Natural killer cell (primary cell): Measurements from ENCODE around the gene MDFIC2. TPM values are rescaled to one million over a fixed set of nuclear protein-coding genes. Genes with fewer than 3 reads are reported as not detected.

Experiments used
- ATAC-seq, 3 donors: fragments of 150-1000 bp in 2 of 3; fragments of 200-7000 bp in 1 of 3; cut with Tn5 transposase; 1 replicate in 1 of 3; 2 replicates in 2 of 3; pipeline ENCODE4 v1.10.0; 2021; ENCODE audit warnings: mild to moderate bottlenecking in 2 of 3, moderate library complexity in 2 of 3
- DNase-seq, 2 donors: peaks; one replicate each; pipeline versions ENCODE4 v3.0.0 to v3.0.0-alpha.2; 2013 to 2021; ENCODE audit warnings: mixed read lengths in 1 of 2
- H3K27ac ChIP-seq: one replicate; pipeline ENCODE4 v1.5.1; 2013; ENCODE audit warnings: mild to moderate bottlenecking, low read length
- H3K27me3 ChIP-seq: one replicate; pipeline ENCODE4 v1.6.1; 2013; ENCODE audit warnings: low read length; ENCODE audit not compliant: control insufficient read depth, insufficient read depth
- H3K36me3 ChIP-seq: one replicate; pipeline ENCODE4 v1.6.1; 2013; ENCODE audit warnings: low read length; ENCODE audit not compliant: control insufficient read depth, insufficient read depth
- H3K4me1 ChIP-seq: one replicate; pipeline ENCODE4 v1.6.1; 2013; ENCODE audit warnings: low read length; ENCODE audit not compliant: control insufficient read depth, insufficient read depth
- H3K4me3 ChIP-seq: one replicate; pipeline ENCODE4 v1.5.1; 2013; ENCODE audit warnings: low read length
- H3K9me3 ChIP-seq: one replicate; pipeline ENCODE4 v1.6.1; 2013; ENCODE audit warnings: low read length; ENCODE audit not compliant: control insufficient read depth, insufficient read depth
- H3K27ac Mint-ChIP-seq, 2 donors: one replicate each; pipeline ENCODE4 v1.8.0; 2022; ENCODE audit warnings: mild to moderate bottlenecking in 2 of 2, mixed read lengths in 2 of 2, moderate library complexity in 1 of 2
- H3K27me3 Mint-ChIP-seq, 2 donors: one replicate each; pipeline ENCODE4 v1.8.0; 2022; ENCODE audit warnings: low read depth in 2 of 2, mixed read lengths in 2 of 2
- H3K36me3 Mint-ChIP-seq: one replicate; pipeline ENCODE4 v1.8.0; 2022; ENCODE audit warnings: mixed read lengths
- H3K4me1 Mint-ChIP-seq, 2 donors: one replicate each; pipeline ENCODE4 v1.8.0; 2022; ENCODE audit warnings: mixed read lengths in 2 of 2
- H3K4me3 Mint-ChIP-seq: one replicate; pipeline ENCODE4 v1.8.0; 2022; ENCODE audit warnings: mild to moderate bottlenecking, moderate library complexity, mixed read lengths
- H3K9me3 Mint-ChIP-seq, 2 donors: one replicate each; pipeline ENCODE4 v1.8.0; 2022; ENCODE audit warnings: mixed read lengths in 2 of 2
- CTCF ChIP-seq: fragments of 200-600 bp; IDR thresholded peaks from one replicate; pipeline ENCODE4 v1.8.0; 2022; ENCODE audit warnings: antibody characterized with exemption
- WGBS: methylation state at CpG from one replicate; pipeline ENCODE4 v1.1.7; 2013; ENCODE audit warnings: missing lambda C conversion rate; ENCODE audit not compliant: insufficient coverage; 5-methylcytosine and 5-hydroxymethylcytosine counted together
- intact Hi-C: fragments of 100-400 bp; cut with micrococcal nuclease; formaldehyde crosslinking; loops from one replicate; pipeline ENCODE4 v1.14.2; 2022
- total RNA-seq, 4 donors: library from RNA; stranded (reverse); fragments of 120-200 nt in 1 of 4; gene quantifications; one replicate each; pipeline versions ENCODE4 v1.2.3 to v1.2.4, GENCODE V29; 2013 to 2022

Gene MDFIC2
- total RNA-seq, 3 donors from 2014 or later (not counting 1 experiment from before 2014, with no cell fraction given): not detected

- ATAC-seq (no peak), DNase-seq (no peak)
- Histone ChIP-seq H3K36me3 (no peaks in the 10 kb centered on the region), H3K27me3 (no peaks in the 10 kb centered on the region), H3K4me1 (no peaks in the 10 kb centered on the region), H3K9me3 (no peaks in the 10 kb centered on the region), H3K27ac (no peak overlapping the region), H3K4me3 (no peak overlapping the region)
- peaks cover 8 to 13% of the 10 kb centered on the region in 2 donors for H3K9me3 Mint-ChIP-seq
- no peaks in the 10 kb centered on the region for H3K4me1 Mint-ChIP-seq
- intact Hi-C loops: no loop called here
- no peak for TF ChIP-seq CTCF
- no peak overlapping the region for H3K27ac Mint-ChIP-seq
- no peaks in the 10 kb centered on the region for H3K27me3 Mint-ChIP-seq
- WGBS: 82% methylated on average over 2 of the region's 2 CpGs
- no peaks in the 10 kb centered on the region for H3K36me3 Mint-ChIP-seq
- no peak overlapping the region for H3K4me3 Mint-ChIP-seq
Measured at GRCh38 chr3:70281663-70282062, 30.8 kb downstream of the MDFIC2 start.

DNA sequence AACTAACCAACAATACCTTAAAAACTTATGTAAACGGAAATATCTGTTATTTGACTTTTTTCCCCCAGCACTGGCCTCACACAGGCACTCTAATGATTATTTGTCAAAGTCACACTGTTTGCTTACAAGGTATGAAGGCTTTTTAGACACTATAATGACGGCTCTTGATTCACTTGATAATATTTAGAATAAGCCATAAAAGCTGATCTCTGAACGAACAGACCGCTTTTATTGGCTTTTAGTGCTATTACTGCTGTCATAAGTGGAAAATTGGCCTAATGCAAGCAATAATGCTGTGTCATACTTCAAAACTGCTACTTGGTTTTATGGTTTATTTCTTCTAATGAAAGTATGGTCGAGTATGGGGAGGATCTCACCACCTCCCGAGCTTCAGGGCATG, 35.1 kb downstream of the MDFIC2 start:
- H3K36me3 Mint-ChIP-seq: no peaks in the 10 kb centered on the region
- 74% methylated on average over 6 of the region's 6 CpGs for WGBS
- ATAC-seq (no peak), DNase-seq (no peak)
- H3K4me3 ChIP-seq: no peak overlapping the region
- no peak overlapping the region for H3K27ac Mint-ChIP-seq
- intact Hi-C loops: no loop called here
- H3K4me1 Mint-ChIP-seq: no peaks in the 10 kb centered on the region
- H3K9me3 Mint-ChIP-seq: peaks cover 3 to 6% of the 10 kb centered on the region in 2 donors
- no peaks in the 10 kb centered on the region for H3K4me1 ChIP-seq
- H3K27me3 ChIP-seq: no peaks in the 10 kb centered on the region
- TF ChIP-seq CTCF: no peak
- no peaks in the 10 kb centered on the region for H3K9me3 ChIP-seq
- H3K27me3 Mint-ChIP-seq: no peaks in the 10 kb centered on the region
- H3K4me3 Mint-ChIP-seq: no peak overlapping the region
- H3K36me3 ChIP-seq: no peaks in the 10 kb centered on the region
- H3K27ac ChIP-seq: no peak overlapping the region

DNA sequence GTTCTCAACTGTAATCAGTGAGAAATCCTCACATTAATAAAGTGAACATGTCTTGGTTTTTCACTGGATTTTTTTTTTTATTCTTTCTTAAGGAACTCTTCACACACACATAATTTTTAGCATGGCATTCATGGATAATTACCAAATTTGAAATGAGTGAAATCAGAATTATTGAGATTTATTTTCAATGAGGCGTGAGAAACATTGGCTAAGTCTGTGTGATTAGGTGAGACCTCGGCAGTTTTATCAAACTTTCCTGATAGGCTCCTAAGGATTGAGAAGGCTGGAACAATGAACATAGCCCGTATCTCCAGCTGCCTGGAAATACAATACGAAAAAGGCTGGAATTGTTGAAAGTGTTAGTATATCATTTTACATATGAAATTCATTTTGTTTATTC, 35.5 kb downstream of the MDFIC2 start:
- H3K27ac ChIP-seq: no peak overlapping the region
- H3K36me3 ChIP-seq: no peaks in the 10 kb centered on the region
- no peak for DNase-seq
- no peaks in the 10 kb centered on the region for H3K27me3 ChIP-seq
- H3K4me1 Mint-ChIP-seq: no peaks in the 10 kb centered on the region
- TF ChIP-seq CTCF: no peak
- intact Hi-C loops: no loop called here
- ATAC-seq: no peak
- peaks cover 3 to 6% of the 10 kb centered on the region in 2 donors for H3K9me3 Mint-ChIP-seq
- no peak overlapping the region for H3K4me3 ChIP-seq
- 61% methylated on average over 3 of the region's 4 CpGs for WGBS
- H3K27me3 Mint-ChIP-seq: no peaks in the 10 kb centered on the region
- H3K36me3 Mint-ChIP-seq: no peaks in the 10 kb centered on the region
- no peak overlapping the region for H3K4me3 Mint-ChIP-seq
- no peak overlapping the region for H3K27ac Mint-ChIP-seq
- no peaks in the 10 kb centered on the region for H3K9me3 ChIP-seq
- H3K4me1 ChIP-seq: no peaks in the 10 kb centered on the region

- Histone ChIP-seq H3K4me1 (no peaks in the 10 kb centered on the region), H3K27me3 (no peaks in the 10 kb centered on the region), H3K36me3 (no peaks in the 10 kb centered on the region), H3K9me3 (no peaks in the 10 kb centered on the region), H3K4me3 (no peak overlapping the region), H3K27ac (no peak overlapping the region)
- no peak overlapping the region for H3K27ac Mint-ChIP-seq
- no peaks in the 10 kb centered on the region for H3K27me3 Mint-ChIP-seq
- H3K4me1 Mint-ChIP-seq: no peaks in the 10 kb centered on the region
- DNase-seq (no peak), ATAC-seq (no peak)
- peaks cover 0 to 5% of the 10 kb centered on the region in 2 donors for H3K9me3 Mint-ChIP-seq
- no peaks in the 10 kb centered on the region for H3K36me3 Mint-ChIP-seq
- intact Hi-C loops: no loop called here
- TF ChIP-seq CTCF: no peak
- H3K4me3 Mint-ChIP-seq: no peak overlapping the region
Measured at GRCh38 chr3:70273492-70273891, 38.9 kb downstream of the MDFIC2 start.
